ENCODE data around the gene ILRUN.
A peak's percentile ranks its signal among the peaks of the same experiment; 100 is the strongest.
"Not testable (repeated sequence)": the region's sequence is repeated elsewhere in the genome, so short reads cannot be mapped to it uniquely, and the experiment has no call there.

Gene ILRUN

DNA sequence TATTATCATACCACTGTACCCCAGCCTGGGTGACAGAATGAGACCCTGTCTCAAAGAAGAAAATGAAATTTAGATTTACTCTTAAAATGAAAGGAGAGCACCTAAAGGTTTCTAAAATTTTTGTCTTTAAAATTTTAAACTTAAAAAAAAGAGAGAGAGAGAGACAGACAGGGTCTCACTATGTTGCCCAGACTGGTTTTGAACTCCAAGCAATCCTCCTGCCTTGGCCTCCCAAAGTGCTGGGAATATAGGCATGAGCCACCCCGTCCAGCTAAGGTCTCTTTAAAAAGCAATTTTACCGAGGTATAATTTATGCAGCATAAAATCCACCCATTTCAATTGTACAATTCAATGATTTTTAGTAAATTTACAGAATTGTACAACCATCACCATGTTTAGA is 33.2 kb downstream of the ILRUN start:
- DNase-seq, result no peak

DNA sequence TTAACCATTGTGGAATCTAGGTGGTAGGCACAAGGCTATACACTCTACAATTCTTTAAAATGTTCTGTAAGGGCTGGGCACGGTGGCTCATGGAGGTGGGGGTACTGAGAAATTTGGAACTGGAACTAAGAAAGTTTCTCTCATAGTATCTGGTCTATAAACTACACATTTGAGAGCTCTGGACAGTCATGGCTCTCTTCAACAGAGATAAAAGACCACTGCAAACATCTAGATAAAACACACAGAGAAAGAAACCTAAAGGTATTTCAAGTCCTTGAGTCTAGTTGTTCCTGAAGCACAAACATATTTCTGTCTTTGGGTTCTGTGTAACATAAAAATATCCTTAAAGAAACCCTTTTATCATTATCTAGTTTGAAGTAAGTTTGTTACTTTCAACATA is 35.2 kb downstream of the ILRUN start:
- DNase-seq, result no peak

DNA sequence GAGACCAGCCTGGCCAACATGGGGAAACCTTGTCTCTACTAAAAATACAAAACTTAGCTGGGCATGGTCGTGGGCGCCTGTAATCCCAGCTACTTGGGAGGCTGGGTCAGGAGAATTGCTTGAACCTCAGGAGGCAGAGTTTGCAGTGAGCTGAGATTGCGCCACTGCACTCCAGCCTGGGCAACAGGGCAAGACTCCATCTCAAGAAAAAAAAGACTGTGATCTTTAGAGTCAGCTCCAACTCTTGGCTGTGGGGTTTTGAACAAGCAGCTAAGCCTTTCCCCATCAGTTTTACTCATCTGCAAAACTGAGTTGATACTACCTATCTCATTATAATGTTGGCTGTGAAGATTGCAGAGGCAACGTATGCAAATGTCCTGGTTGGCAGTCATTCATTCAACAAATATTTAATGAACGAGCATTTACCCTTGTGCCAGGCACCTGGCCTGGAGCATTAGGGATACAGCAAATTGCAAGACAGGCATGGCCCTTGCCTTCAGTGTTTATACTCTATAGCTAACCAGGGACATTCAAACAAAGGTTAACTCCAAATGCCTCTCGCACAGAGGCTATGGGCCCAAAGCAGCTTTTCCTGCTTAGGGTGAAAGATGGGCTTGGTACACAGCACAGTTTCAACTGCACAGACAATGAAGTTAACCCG is 37.8 kb downstream of the ILRUN start:
- DNase-seq, result no peak

DNA sequence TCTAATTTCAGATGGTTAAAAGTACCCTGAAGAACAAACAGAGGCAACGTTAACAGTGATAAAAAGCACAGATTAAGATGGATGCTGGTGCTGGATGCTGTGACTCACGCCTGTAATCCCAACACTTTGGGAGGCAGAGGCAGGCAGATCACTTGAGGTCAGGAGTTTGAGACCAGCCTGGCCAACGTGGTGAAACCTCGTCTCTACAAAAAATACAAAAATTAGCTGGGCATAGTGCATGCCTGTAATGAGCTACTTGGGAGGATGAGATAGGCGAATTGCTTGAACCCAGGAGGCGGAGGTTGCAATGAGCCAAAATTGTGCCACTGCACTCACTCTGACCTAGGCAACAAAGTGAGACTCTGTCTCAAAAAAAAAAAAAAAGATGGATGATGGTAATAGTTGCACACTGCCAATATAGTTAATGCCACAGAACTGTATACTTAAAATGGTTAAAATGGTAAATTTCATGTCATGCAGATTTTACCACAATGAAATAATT is 38.5 kb downstream of the ILRUN start:
- DNase-seq, result not testable (repeated sequence)

DNA sequence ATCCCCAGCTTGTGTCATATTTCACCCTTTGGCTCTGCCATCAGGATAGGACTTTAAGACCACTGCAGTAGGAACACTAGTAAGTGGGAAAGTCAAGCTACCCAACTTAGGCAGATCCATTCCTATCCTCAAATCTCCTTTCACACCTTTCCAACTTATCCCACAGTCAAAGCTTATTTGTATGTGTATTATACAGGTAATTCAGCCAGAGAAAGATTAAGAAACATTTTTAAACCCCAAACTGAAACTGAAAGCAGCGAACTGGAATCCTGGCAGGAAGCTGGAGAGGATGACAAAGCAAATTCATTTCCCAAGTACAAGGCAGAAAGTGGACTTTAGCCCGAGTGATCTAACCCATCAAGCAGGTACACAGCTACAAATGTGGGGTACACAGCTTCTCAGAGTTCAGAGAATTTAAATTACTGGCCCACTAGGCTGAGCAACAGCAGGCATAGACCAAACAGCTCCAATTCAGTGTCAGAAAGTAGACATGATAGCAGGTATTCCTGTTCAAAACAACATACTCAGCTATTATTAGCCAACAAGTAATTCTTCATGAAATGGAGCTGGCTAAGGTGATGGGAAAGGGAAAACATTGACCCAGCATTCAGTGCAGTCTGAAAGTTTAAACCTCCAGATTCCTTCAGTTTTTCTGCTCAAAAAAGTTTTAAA is 39.1 kb downstream of the ILRUN start:
- DNase-seq, result no peak

DNA sequence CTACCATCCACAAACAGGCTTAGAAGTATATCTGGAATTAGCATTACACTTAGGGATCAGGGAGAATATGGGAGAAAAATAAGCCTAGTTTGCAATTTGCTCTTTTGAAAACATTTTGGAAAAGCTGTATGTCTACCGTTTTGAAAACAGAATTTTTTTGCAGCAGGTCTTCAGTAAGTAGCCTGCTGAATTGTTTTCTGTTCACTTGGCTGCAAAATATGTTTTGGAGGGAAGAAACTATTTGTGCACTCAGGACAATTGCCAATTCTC is 39.6 kb downstream of the ILRUN start:
- DNase-seq, result no peak

DNA sequence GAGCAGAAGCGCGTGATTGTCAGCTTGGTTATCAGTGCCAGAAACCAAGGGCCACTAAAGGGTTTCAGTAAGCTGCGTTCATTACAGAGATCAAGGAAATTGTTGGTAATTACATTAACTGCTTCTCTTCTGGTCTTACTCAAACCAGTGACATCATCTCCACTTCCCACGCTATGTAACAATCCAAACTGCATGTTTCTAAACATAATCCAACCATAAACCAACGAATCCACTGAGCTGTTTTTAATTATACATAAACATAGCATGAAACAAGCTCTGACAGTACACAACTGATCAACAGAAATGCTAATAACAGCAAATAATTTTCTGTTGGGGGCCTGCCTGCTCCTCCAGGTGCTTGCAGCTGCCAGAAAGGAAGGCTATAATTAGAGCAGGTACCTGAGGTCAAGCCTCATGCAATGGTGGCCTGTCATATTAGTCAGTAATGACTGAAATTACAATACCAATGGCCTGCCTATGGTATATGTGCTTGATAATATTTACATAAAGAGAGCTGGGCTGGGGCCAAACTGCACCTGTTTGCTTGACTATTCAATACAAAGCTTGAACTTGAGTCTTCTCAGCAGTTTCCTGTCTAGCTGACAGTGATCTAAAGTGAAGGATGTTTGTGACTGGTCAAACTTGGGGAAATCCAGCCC is 40.1 kb downstream of the ILRUN start:
- peak; percentile 52 for DNase-seq

DNA sequence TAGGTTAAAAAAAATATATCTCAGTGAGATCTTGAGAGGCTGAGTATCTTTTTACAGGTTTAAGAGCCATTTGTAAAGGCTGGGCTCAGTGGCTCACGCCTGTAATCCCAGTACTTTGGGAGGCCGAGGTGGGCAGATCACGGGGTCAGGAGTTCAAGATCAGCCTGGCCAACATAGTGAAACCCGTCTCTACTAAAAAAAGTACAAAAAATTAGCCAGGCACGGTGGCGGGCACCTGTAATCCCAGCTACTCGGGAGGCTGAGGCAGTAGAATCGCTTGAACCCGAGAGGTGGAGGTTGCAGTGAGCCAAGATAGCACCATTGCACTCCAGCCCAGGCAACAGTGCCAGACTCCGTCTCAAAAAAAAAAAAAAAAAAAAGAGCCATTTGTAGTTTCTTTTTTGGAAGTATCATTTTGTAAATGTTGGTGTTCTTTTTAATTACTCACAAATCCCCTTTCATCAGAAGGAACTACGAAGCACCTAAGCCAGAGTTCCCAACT is 40.6 kb downstream of the ILRUN start:
- DNase-seq, result not testable (repeated sequence)

DNA sequence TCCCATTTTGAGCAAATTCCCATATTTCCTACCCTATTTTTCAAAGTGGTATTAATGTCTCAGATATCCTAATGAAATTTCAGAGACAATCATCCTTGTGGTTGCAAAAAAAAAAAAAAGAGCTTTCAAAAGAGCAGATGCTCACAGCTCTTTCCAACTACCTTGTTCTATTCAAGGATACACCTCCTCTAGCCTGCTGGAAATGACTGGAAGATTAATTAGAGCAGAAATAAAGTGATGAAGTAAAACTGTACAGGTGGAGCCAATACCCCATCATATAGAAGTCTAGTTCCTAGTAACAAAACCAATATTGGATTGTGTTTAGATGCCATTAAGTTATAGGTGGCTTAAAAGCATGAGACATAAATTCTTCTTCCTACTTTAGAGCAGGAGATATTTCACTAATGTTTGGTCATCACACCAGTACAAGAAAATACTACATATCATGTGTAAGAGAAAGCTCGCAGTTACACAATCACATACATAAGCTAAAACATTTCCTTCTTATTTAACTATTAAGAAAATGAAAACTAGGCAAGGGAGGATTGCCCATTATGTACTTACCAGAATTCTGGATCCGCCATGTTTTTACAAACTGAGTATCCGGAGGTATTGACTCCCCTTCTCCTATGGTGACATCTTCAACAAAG is 42.4 kb downstream of the ILRUN start:
- DNase-seq, result no peak

DNA sequence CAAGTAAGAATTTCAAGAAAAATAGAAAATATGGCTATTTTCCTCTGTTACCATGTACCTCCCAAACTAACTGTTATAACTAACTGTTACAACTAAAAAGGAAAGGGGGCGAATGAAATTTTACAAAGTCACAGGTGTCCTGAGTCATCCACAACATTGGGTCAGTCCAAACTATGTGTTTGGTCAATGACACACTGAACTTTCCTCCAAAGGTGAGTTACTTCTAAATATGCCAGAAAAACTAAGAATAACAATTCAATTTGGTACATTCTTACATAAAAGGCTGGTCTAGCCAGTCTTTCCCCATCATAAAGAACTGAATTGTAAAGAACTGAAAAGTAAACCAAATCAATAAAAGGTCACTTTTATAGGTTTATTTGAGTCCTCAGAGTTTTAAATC is 44.3 kb downstream of the ILRUN start:
- DNase-seq, result no peak

DNA sequence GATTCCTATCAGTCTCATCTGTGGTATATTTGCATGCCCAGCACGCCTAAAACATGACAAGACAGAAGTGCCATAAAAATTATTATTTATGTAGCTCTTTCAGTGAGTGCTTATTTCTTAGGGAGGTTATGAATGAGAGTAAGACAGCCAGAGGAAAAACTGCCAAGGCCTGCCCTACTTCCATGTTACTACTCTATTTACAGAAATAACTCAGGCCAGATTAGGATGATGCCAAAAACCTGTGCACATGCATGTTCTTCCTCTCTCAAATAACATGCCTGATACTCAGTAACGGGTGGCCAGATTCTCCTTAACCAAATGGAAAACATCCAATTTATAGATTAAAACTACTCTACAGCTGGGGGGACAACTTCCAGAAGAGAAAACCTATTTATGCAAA is 45.7 kb downstream of the ILRUN start:
- DNase-seq, result no peak

DNA sequence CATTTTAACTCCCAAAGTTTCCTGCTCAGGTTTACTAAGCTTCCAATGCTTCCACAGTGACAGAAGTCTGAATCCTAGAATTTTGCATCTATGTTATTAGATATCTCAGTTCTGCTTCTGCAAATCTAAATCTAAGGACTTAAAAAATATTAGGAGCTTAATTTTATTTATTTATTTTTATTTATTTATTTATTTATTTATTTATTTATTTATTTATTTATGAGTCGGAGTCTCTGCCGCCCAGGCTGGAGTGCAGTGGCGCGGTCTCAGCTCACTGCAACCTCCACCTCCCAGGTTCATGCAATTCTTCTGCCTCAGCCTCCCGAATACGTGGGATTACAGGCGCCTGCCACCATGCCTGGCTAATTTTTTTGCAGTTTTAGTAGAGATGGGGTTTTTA is 46.3 kb downstream of the ILRUN start:
- not testable (repeated sequence) for DNase-seq

DNA sequence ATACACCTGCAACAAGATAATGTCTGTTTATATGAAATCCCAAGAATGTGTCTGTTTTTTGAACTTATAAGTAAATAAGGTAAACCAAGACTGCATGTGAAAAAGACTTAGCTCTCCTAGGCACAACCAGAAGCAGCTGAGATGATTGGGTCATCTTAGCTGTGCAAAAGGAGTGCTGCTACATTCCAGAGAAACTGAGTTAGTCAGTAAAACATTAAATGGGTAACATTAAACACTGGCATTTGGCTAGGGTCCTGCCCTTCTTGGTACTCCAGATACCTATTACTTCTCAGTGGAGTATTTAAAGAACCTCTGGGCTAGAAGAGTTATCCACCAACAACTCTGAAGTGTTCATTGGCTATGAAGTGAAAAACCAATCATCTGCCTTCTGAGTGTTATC is 47.8 kb downstream of the ILRUN start:
- DNase-seq, result no peak

Measured in CD4-positive, alpha-beta T cell treated with Interleukin-17A for 4 hours (primary cell).